ENCODE data around the gene CAMTA1.

Gene CAMTA1

GRCh38 chr1:7617826-7618225 lies 832.6 kb downstream of the CAMTA1 start:
- no peak for DNase-seq

DNA sequence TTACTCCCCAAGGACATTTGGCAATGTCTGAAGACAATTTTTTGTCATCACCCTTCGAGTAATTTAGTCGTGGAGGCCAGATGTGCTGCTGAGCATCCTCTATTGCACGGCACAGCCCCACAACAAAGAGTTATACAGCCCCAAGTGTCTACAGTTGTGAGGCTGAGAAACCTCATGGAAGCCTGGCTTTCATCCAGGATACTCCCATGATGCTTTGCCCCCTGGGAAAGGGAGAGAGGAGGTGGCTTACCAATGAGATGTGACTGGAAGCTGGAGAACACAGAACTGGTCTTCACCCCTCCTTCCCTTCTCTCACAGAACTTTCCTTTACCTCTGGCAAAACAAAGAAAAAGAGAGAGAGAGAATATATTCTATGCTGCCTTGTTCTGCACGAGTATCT lies 834.9 kb downstream of the CAMTA1 start:
- DNase-seq, result no peak

GRCh38 chr1:7621334-7622219 lies 836.3 kb downstream of the CAMTA1 start:
- no peak for DNase-seq

DNA sequence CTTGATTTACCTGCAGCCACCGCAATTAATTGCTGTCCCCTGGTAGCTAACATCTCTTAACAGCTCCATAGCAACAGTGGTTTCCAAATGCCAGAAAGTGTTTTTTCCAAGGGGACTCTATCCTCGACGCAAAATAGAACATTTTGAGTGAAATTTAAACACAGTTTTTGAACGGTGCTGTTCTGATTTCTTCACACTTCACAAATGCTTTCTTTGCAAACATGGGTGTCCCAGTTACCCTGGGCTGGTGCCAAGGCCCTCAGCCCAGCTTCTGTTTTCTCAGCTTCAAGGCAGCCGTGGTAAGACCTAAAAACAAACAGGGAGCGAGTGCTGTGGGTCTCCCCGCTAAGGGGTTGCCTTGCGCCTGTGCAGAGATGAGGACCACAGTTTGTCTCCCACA lies 838.6 kb downstream of the CAMTA1 start:
- DNase-seq, result no peak

DNA sequence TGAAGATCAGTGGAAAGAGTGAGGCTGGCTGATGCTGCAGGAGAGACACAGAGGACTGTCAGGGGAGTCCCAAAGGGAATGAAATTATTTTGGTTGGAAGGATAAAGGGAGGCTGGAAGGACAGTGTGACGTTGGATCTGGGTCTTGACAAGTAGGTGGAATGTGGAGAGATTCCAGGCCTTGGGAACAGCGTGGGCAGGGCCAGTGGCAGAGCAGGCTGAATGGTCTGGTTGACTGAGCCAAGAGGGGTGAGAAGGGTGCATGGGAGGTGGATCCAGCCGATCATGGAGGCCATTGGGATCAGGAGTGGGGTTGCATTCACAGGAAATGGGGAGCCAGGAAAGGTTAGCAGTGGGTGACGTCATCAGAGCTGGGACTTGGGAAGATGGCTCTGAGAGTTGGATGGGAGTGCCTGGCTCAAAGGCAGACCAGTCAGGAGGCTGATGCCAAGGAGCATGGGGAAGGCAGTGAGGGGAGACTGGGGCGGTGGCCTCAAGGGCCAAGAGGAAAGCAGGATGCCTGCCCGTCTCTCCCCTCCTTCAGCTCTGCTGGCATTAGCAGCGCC lies 839.6 kb downstream of the CAMTA1 start:
- DNase-seq, result no peak

DNA sequence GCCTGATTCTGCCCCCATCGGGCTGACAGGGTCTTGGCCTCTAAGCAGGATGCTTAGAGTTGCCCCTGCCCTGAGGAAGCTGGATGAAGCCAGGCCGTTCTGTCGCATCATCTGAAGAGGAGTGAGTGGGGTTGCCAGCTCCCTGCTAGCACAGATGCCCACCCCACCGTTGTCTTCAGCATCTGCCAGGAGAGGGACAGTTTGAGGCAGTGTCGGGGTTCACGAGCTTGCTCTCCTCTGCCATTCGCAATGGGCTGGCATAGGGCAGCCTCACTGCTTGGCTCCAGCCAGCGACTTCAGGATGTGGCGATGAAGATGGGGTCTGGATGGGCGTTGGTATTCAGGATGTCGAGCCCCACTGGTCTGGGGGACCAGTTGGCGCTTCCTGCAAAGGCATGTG lies 840.1 kb downstream of the CAMTA1 start:
- no peak for DNase-seq

- no peak for DNase-seq
Observed at GRCh38 chr1:7628273-7628672, 843.0 kb downstream of the CAMTA1 start.

DNA sequence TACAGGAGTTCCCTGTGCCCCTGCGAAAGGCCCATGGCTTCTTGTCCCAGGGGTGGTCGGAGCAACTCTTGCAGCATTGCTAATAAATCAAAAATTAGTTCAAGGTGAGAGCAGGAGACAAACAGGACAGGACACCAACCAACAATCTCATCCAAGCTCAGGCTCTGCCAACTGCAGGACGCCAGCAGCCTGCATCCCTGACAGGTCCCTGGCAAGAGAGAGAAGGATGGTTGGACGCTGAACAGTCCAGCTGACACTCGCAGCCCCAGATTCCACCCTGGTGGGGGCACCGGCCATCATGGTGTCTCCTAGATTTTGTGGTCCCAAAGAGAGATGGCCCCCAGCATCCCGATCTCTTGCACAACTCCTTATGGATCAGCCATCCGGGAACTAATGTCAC lies 843.8 kb downstream of the CAMTA1 start:
- DNase-seq, result no peak

DNA sequence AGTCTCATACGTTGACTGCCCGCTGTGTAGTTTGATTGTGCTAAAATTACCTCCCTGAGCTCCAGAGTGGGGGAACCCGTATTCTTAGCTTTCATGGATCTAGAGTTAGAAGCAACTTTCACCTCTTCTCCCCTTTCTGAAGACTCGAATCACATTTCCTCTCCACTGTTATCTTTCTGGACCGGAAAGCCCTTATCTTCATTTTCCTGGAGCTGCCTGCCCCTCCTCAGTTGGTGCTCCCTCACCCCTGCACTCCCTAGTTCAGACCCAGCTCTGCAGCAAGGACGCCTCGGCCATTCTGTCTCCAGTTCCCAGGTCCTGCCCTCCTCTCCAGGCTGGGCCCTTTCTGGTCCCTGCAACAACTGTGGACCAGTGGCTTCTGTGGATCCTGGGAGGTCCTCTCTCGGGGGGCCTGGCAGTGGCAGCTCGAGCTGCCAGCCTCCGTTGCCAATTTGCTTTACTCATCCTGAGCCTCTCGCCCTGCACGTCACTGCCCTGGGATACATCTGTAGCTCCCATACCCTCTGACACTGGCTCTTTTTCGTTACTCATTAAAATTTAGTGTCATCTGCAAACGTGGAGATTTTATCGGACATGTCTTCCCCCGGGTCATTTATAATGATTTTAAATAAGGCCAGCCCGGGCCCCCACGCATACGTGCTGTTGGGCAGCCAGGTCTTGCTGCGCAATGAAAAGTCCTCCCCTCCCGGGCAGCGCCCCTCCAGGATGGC lies 844.4 kb downstream of the CAMTA1 start:
- no peak for DNase-seq

GRCh38 chr1:7630378-7630777 lies 845.1 kb downstream of the CAMTA1 start:
- no peak for DNase-seq

DNA sequence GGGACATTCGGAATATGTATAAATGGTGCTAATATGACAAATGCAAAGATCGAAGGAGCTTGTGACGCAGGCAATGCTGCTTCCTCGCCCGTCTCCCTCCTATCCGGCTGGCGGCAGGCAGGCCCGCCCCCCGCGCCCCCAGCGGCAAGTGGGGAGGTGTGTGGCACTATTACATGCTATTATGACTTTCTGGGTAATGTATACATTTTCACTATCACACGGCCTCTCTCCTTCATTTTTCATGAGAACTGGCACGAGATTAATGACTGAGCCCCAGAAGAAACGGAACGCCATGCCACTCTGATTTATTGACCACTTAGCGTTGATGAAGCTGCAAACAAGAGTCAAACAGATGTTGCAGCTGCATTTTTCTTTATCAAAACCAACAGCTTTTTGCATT lies 846.9 kb downstream of the CAMTA1 start:
- no peak for DNase-seq

DNA sequence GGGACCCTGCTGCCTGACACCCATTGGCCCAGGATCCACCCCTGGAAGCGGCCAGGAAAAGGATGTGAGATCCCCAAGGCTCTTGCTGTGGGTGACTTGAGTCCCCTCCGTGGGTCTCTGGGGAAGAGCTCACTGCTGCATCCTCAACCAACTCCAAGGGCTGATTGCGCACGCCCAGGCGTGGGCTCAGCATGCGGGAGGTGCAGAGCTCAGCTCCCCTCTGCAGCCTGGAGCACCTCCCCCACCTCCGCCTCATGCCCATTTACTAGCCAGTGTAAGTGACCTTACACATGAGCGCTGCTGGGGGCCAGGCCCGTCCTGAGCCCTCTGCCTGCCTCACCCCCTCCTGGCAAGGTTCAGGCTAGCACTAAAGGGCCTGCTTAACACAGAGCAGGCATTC lies 847.4 kb downstream of the CAMTA1 start:
- DNase-seq, result no peak

DNA sequence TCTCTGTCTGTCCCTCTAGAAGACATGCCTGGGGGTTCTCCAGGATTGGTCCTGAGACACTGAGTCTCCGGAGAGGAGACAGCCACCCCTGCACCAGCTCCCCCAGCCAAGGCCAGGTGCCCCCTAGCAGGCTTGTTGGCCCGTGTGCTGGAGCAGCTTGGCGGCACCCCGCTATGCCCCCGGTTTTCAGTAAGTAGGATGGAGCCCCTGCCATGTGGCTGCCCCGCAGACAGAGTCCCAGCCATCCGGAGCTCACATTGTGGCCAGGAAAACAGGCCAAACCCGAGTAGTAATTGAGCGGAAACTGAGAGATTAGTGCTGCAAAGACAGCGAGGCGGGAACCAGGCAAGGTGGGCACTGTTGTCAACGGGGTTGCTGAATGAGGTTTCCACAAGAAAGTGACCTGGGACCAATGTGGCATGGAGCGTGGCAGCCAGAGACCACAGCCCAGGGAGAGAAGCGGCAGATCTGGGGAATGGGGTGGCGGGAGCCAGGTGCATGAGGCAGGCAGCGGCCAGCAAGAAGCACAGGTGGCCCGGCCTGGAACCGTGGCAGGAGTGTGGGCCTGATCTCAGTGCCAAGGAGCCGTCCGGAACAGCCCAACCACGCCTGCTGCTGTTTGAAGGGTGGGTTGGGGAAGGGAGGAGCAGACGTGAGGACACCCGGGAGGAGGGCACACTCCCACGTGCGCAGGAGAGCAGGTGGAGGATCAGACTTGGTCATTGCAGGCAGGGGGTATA lies 848.4 kb downstream of the CAMTA1 start:
- no peak for DNase-seq

DNA sequence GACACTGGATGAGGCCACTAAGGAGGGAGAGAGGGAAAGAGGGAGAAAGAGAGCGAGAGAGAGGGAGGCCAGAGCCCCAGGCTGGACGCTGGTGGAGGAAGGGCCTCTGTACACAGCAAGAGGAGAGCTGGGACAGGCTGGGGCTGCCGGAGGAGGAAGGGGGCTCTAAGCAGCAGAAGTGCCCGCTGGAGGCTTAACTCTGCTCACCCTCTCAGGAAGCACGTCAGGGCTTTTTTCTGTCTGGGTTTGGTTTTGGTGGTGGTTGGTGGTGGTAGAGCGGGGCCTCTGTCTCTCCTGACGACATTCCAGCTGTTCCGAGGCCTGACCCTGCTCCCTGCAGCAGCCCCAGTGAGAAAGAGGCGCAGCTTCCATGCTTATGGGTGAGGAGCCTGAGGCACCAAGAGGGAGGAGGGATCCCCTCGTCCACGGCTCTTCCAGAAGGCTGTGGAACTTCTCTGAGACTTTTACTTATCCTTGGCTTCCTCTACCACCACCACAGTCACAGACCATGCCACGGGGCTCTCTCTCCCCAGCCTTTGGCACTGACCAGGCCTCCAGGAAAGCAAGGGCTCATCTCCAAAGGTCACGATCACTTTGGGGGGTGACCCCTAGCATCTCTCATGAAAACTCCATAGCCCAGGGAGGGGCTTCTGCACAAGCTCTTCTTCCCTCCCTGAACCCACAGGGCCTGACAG lies 849.4 kb downstream of the CAMTA1 start:
- DNase-seq, result no peak

GRCh38 chr1:7636795-7637526 lies 851.7 kb downstream of the CAMTA1 start:
- no peak for DNase-seq

DNA sequence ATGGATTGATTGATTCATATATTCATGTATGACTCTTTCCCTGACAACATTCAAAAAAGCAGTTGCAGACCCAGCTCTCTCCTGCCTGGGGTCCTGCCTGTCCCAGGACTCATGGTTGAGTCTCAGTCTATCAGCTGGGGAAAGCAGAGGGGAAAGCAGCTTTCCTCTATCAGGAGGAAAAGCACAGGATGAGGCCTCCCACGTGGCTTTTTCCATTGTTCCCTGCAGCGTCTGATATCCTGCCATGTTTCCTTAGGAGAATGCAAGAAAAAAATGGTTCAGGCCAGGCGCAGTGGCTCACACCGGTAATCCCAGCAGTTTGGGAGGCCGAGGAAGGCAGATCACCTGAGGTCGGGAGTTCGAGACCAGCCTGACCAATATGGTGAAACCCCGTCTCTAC lies 852.8 kb downstream of the CAMTA1 start:
- DNase-seq, result no peak

DNA sequence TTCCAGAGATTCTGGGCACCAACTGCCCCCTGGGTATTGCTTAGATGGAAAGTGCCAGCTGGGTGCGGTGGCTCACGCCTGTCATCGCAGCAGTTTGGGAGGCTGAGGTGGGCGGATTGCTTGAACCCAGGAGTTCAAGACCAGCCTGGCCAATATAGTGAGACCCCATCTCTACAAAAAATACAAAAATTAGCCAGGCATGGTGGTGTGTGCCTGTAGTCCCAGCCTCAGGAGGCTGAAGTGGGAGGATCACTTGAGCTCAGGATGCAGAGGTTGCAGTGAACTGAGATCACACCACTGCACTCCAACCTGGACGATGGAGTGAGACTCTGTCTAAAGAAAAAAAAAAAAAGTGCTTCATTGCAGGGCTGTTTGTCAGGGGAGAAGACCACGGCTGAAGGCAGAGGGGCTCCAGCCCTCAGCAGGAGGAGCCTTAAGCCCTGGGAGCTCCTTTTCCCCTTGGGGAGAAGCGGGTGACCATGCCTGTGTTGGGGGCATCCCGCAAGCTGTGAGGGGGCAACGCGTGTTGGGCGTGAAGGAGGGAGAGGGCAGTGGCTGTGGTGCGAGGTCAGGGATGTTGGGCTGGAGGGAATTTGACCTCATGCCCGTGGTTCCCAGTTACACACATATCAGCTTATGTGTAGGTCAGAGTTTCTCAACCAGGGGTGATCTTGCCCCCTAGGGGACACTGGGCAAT lies 854.3 kb downstream of the CAMTA1 start:
- no peak for DNase-seq

DNA sequence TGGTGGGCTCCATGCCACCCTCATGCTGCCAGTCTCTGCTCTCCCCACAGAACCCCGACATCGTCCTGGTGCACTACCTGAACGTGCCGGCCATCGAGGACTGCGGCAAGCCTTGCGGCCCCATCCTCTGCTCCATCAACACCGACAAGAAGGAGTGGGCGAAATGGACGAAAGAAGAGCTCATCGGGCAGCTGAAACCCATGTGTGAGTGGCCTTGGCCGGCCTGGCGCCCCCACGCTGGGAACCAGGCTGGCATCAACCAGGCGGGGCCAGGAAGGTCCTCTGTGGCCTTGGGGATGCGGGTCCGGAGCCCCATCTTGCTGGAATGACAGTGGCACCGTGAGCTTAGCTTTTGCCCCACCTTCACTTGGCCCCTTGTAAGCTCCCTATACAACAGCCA lies 855.1 kb downstream of the CAMTA1 start:
- no peak for DNase-seq

- no peak for DNase-seq
Observed at GRCh38 chr1:7640920-7641585, 855.8 kb downstream of the CAMTA1 start.

- no peak for DNase-seq
Observed at GRCh38 chr1:7641587-7642417, 856.5 kb downstream of the CAMTA1 start.

Data from SHP77 treated with DMSO at 0.1 percent for 48 hours (cell line).